Small intestine (tissue), 7 donors: ENCODE measurements around the gene MAP1A. TPM values are rescaled to one million over a fixed set of nuclear protein-coding genes. Genes with fewer than 3 reads are reported as not detected.

ENCODE experiments used
- DNase-seq, 2 donors: peaks; one replicate each; pipeline versions ENCODE4 v3.0.0 to v3.0.0-alpha.2; 2013
- FAIRE-seq: peaks from 2 replicates; lab custom pipeline; 2012; peaks lifted over from hg19 to GRCh38; lab: Jason Lieb, UNC
- H3K27ac ChIP-seq, 3 donors: one replicate each; pipeline ENCODE4 v1.5.1; 2013; ENCODE audit warnings: low read length in 2 of 3, mild to moderate bottlenecking in 2 of 3, control low read depth in 1 of 3, inconsistent platforms in 1 of 3, low read depth in 1 of 3, moderate library complexity in 1 of 3
- H3K27me3 ChIP-seq, 3 donors: one replicate each; pipeline ENCODE4 v1.6.1; 2013; ENCODE audit warnings: low read length in 3 of 3, inconsistent platforms in 1 of 3; ENCODE audit not compliant: control insufficient read depth in 3 of 3, insufficient read depth in 3 of 3
- H3K36me3 ChIP-seq, 3 donors: one replicate each; pipeline ENCODE4 v1.6.1; 2013; ENCODE audit warnings: low read length in 3 of 3, inconsistent platforms in 1 of 3, low read depth in 1 of 3, mild to moderate bottlenecking in 1 of 3, moderate library complexity in 1 of 3; ENCODE audit not compliant: control insufficient read depth in 3 of 3, insufficient read depth in 2 of 3
- H3K4me1 ChIP-seq, 3 donors: one replicate each; pipeline ENCODE4 v1.6.1; 2013; ENCODE audit warnings: low read length in 2 of 3, inconsistent platforms in 1 of 3, low read depth in 1 of 3, mild to moderate bottlenecking in 1 of 3, moderate library complexity in 1 of 3; ENCODE audit not compliant: control insufficient read depth in 3 of 3, insufficient read depth in 2 of 3
- H3K4me3 ChIP-seq, 3 donors: one replicate each; pipeline ENCODE4 v1.5.1; 2013; ENCODE audit warnings: low read length in 3 of 3, control low read depth in 1 of 3, inconsistent platforms in 1 of 3, low read depth in 1 of 3, mild to moderate bottlenecking in 1 of 3, moderate library complexity in 1 of 3
- H3K9me3 ChIP-seq, 2 donors: one replicate each; pipeline ENCODE4 v1.6.1; 2013; ENCODE audit warnings: low read depth in 1 of 2, low read length in 1 of 2; ENCODE audit not compliant: control insufficient read depth in 2 of 2, insufficient read depth in 1 of 2
- WGBS, 3 donors: extraction: QIAGEN DNeasy Blood & Tissue Kit; methylation state at CpG; one replicate each; pipeline ENCODE4 v1.1.7; 2013; 5-methylcytosine and 5-hydroxymethylcytosine counted together
- polyA plus RNA-seq, 4 donors: library from polyadenylated mRNA; stranded (reverse) in 3 of 4; unstranded in 1 of 4; fragments of 200-250 nt in 3 of 4; fragments of 120-200 nt in 1 of 4; gene quantifications; one replicate each; pipeline versions ENCODE4 v1.2.1 to v1.2.3, GENCODE V29; 2013
- donor health status: healthy with polysubstance abuse.
- donor health status: control.
- donor health status: control.
- donor health status: Bipolar disorder and iron deficiency.
- donor health status: healthy.

The MAP1A gene
- polyA plus RNA-seq, 4 donors: 0.22 to 4.2 (median 1.1) TPM

DNA sequence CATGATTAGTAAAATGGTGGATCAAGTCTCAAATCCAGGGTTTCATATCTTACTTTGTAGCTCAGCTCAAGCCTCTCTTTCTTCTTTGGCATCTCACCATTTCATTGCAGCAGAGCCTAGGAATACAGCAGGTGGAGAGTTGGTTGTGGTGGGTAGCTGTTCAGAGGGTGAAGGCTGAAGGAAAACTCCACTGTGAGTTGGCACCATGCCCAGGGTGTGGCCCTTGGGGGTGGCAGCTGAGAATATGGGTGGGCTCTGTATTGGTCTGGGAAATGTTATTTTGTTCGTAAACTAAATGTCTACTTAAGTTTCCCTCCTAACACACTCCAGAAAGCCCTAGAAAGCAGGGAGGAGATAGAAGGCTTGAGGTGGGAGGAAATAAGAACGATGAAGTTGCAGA is 1.7 kb upstream of the MAP1A start:
- FAIRE-seq: no peak
- DNase-seq: no peak
- no peaks in the 10 kb centered on the region for H3K36me3 ChIP-seq
- no peaks in the 10 kb centered on the region for H3K9me3 ChIP-seq
- H3K27me3 ChIP-seq: peaks cover 0 to 11% (median 0%) of the 10 kb centered on the region in 3 donors
- H3K4me1 ChIP-seq: peaks cover 0 to 41% (median 0%) of the 10 kb centered on the region in 3 donors
- 44 to 56% (median 55%) methylated on average over 2 of the region's 2 CpGs for WGBS, 3 donors
- no peak overlapping the region for H3K4me3 ChIP-seq
- H3K27ac ChIP-seq: no peak overlapping the region

DNA sequence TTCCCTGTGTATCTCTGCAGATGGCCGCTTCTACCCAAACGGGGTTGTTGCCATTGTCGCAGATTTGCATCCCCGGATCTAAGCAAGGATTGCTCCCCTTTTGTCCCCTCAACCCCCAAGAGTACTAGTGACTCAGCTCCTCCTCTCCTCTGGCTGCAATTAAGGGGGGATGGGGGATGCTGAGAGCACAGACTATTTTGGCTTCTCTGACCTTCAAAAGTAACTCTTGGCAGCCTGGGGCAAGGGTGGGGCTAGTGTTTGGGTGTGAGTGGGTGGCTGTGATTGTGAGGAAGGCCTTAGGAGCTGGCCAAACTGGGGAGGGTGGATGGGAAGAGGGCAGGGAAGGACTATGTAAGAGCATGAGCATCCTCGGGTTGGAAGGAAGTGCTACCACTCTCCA is 1.2 kb upstream of the MAP1A start:
- no peak overlapping the region for H3K4me3 ChIP-seq

DNA sequence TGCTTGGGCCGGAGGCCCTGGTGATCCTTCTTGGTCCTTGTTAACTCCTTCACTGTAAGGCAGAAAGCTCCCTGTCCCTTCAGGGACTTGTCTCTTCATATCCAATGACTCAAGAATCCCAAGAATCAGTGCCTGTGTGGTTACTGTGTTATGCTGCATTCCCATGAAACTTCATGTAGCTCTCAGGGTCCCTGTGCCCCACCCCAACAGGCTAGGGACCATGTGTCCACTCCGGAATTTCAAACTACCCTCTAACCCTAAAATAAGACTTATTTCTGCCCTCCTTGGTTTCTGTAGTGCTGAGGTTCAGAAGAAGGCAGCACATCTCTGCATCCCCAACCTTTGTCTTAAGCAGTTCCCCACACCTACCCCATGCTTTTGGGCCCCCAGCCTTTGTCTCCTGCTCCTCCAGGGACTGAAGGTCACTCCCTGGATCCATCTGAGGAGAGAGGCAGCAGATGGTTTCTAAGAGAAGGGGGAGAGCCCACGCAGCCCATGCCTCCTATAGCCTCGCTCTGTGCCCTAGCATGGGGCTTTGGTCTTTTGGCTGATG is 531 bp upstream of the MAP1A start:
- no peak for FAIRE-seq
- peaks cover 0 to 7% (median 0%) of the 10 kb centered on the region in 3 donors for H3K36me3 ChIP-seq
- peak overlapping the region in 1 of 3 donors; percentile 54 for H3K4me3 ChIP-seq
- peaks cover 0 to 3% (median 0%) of the 10 kb centered on the region in 3 donors for H3K27me3 ChIP-seq
- no peak for DNase-seq
- 34 to 48% (median 40%) methylated on average over 4 of the region's 4 CpGs for WGBS, 3 donors
- peak overlapping the region in 2 of 3 donors; percentile 34 to 59 for H3K27ac ChIP-seq
- no peaks in the 10 kb centered on the region for H3K9me3 ChIP-seq
- peaks cover 0 to 33% (median 0%) of the 10 kb centered on the region in 3 donors for H3K4me1 ChIP-seq

More for the DNA sequence above, 1.2 kb upstream of the MAP1A start:
- peaks cover 0 to 9% (median 0%) of the 10 kb centered on the region in 3 donors for H3K27me3 ChIP-seq
- peaks cover 0 to under 1% (median 0%) of the 10 kb centered on the region in 3 donors for H3K36me3 ChIP-seq
- DNase-seq: no peak
- no peak for FAIRE-seq
- peaks cover 0 to 38% (median 0%) of the 10 kb centered on the region in 3 donors for H3K4me1 ChIP-seq
- no peaks in the 10 kb centered on the region for H3K9me3 ChIP-seq
- H3K27ac ChIP-seq: no peak overlapping the region
- WGBS, 3 donors: 42 to 64% (median 59%) methylated on average over 5 of the region's 5 CpGs

DNA sequence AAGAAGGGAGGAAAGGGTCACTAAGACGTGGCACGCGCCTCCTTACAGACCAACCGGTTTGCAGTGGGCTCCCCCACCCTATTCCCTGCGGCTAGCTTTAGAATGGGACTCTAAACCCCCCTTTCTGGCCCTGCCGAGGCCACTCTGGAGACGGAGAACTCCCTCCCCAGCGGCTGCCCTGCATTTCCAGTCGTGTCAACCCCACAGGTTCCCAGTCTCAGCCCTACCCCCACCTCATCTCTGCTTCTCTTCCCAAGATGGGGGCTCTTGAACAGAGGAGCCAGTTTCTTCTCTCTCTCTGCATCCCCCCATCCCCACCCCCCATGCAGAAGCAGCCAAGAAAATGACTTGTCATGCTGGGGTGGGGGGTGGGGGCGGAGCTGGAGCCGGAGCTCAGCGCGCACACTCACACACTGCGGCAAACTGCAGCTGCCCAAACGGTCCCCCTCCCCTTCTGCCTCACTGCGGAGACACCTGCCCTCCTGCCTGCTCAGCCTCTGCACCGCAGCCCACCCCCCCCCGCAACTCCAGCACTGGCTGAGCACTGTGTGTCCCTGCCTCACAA is 871 bp downstream of the MAP1A start:
- Histone ChIP-seq H3K27me3 (no peaks in the 10 kb centered on the region), H3K4me1 (peaks cover 0 to 33% (median 0%) of the 10 kb centered on the region in 3 donors), H3K27ac (peak overlapping the region in 1 of 3 donors; percentile 67), H3K36me3 (peaks cover 0 to 19% (median 0%) of the 10 kb centered on the region in 3 donors), H3K4me3 (peak overlapping the region in 1 of 3 donors; percentile 54), H3K9me3 (no peaks in the 10 kb centered on the region)
- 3 to 4% (median 3%) methylated on average over 14 to 18 of the region's 18 CpGs for WGBS, 3 donors
- FAIRE-seq (no peak), DNase-seq (peak in 1 of 2 donors; percentile 58)

DNA sequence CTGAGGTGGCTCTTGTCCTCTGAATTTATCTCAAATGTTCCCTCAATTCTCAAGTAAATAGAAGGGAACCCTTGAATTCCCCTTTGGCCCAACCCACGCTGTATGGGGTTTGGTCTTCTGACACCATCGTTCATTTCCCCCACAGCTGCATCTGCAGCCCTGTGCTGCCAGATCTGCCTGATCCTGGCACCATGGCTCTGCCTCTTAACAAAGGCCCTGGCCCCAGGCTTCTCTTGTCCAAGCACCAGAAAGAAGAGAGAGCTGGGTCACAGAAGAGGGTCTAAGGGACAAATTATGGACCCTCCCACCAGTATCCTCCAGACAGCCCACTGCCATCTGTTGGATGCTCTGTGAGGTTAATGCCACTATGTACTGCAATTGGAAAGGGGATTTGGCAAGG is 1.8 kb downstream of the MAP1A start:
- H3K4me1 ChIP-seq: peaks cover 0 to 29% (median 0%) of the 10 kb centered on the region in 3 donors
- no peak overlapping the region for H3K27ac ChIP-seq

DNA sequence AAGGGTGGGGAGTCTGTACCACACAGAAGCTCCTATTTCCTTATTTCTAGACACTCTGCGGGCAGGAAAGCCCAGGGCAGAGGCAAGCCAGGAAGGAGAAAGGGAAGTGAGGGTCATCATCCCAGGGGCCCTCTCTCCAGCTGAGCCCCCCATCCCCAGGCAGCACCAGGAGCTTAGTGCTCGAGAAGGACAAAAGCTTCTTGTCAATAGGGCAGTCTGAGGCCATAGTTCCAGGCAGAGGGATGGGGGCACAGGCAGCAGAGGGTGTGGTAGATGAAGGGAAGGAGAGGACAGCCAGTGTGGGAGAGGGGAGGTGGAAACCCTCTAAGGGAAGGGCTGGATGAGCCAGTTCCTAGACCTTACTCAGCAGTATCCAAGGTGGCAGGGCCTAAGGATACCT is 2.7 kb downstream of the MAP1A start:
- Histone ChIP-seq H3K4me3 (no peak overlapping the region), H3K4me1 (peaks cover 0 to 26% (median 0%) of the 10 kb centered on the region in 3 donors), H3K36me3 (peaks cover 0 to 33% (median 0%) of the 10 kb centered on the region in 3 donors), H3K27ac (no peak overlapping the region), H3K9me3 (no peaks in the 10 kb centered on the region), H3K27me3 (no peaks in the 10 kb centered on the region)
- no peak for DNase-seq
- 79 to 96% (median 89%) methylated on average over 2 of the region's 2 CpGs for WGBS, 3 donors
- FAIRE-seq: no peak

More for the DNA sequence above, 1.8 kb downstream of the MAP1A start:
- no peak for DNase-seq
- Histone ChIP-seq H3K36me3 (peaks cover 0 to 26% (median 0%) of the 10 kb centered on the region in 3 donors), H3K9me3 (no peaks in the 10 kb centered on the region), H3K27me3 (no peaks in the 10 kb centered on the region), H3K4me3 (no peak overlapping the region)
- FAIRE-seq: no peak
- 33 to 60% (median 48%) methylated on average over 2 of the region's 2 CpGs for WGBS, 3 donors

DNA sequence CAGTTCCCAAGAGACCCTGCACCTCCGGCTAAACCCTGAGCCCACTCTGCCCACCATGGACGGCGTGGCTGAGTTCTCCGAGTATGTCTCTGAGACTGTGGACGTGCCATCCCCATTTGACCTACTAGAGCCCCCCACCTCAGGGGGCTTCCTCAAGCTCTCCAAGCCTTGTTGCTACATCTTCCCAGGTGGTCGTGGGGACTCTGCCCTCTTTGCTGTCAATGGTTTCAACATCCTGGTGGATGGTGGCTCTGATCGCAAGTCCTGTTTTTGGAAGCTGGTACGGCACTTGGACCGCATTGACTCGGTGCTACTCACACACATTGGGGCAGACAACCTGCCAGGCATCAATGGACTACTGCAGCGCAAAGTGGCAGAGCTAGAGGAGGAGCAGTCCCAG is 4.0 kb downstream of the MAP1A start:
- FAIRE-seq: no peak
- WGBS, 3 donors: 88 to 94% (median 93%) methylated on average over 11 of the region's 11 CpGs
- Histone ChIP-seq H3K4me3 (no peak overlapping the region), H3K4me1 (peaks cover 0 to 19% (median 0%) of the 10 kb centered on the region in 3 donors), H3K27ac (no peak overlapping the region), H3K27me3 (no peaks in the 10 kb centered on the region), H3K9me3 (no peaks in the 10 kb centered on the region), H3K36me3 (peaks cover 0 to 35% (median 0%) of the 10 kb centered on the region in 3 donors)
- DNase-seq: no peak

DNA sequence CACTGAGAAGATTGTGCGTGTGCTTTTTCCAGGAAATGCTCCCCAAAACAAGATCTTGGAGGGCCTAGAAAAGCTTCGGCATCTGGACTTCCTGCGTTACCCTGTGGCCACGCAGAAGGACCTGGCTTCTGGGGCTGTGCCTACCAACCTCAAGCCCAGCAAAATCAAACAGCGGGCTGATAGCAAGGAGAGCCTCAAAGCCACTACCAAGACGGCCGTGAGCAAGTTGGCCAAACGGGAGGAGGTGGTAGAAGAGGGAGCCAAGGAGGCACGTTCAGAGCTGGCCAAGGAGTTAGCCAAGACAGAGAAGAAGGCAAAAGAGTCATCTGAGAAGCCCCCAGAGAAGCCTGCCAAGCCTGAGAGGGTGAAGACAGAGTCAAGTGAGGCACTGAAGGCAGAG is 4.8 kb downstream of the MAP1A start:
- H3K4me3 ChIP-seq: no peak overlapping the region
- H3K27ac ChIP-seq: no peak overlapping the region
- H3K27me3 ChIP-seq: no peaks in the 10 kb centered on the region
- peaks cover 0 to 11% (median 0%) of the 10 kb centered on the region in 3 donors for H3K4me1 ChIP-seq
- 74 to 83% (median 76%) methylated on average over 9 of the region's 9 CpGs for WGBS, 3 donors
- no peaks in the 10 kb centered on the region for H3K9me3 ChIP-seq
- DNase-seq: no peak
- H3K36me3 ChIP-seq: peaks cover 0 to 37% (median 0%) of the 10 kb centered on the region in 3 donors
- no peak for FAIRE-seq
